Measurements from ENCODE around the gene KASH5.

KASH5 gene

DNA sequence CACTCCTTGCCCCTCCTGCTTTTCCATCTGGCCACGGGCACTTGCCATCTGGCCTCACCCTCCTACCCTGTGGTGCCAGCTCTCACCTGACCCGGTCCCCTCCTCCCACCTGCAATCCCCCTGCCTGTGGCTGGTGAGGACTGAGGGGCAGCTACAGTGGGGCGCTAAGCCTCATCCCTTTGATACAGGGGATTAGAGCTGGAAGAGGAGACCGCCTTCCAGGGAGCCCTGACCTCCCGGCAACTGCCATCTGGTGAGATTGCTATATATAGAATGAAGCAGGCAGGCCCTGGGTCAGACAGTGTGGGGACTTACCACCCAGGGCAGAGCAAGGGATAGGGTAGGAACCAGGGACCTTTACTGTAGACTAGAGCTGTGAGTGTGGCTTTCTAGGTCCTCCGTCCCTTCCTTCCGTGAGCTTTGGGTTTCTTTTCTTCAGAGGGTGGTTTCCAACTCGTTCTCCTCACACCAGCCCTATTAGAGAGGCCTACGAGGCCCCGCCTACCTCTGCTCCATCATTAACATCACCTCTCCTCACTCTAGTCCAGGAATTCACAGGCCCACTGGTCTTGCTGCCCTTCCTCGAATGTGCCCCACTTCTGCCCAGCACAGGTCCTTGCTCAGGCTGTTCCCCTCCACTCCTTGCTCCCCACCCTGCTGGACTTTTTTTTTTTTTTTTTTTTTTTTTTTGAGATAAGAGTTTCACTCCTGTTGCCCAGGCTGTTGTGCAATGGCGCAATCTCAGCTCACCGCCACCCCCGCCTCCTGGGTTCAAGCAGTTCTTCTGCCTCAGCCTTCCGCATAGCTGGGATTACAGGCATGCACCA lies 7.7 kb downstream of the KASH5 start:
- no peak overlapping the region for H3K4me3 ChIP-seq (ENCODE audit: low read depth, low read length)

DNA sequence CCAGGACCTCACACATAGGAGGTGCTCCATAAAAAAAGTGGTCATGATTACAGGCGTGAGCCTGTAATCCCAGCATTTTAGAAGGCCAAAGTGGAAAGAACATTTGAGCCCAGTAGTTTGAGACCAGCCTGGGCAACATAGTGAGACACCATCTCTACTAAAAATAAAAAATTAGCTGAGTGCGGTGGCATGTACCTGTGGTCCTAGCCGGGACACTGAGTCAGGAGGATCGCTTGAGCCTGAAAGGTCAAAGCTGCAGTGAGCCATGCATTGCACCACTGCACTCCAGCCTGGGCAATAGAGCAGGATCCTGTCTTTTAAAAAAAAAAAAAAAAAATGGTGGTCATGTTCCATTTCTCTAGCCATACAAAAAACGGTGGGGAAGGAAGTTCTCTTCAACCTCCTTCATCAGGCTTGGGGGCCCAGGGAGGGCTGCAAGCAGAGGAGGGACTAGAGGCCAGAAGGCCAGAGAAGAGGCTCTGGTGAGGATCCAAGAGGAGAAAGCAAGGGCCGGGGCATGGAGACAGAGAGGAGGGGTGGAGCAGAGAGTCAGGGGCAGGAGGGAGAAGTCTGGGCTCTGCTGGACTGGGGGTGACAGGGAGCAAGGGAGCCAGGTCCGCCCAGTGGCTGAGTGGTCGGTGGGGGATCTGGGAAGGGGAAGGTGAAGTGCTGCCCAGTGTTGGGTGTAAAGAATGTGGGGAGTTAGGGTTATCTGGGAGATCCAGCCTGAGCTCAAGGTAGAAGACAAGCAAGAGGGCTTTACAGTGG lies 8.9 kb downstream of the KASH5 start:
- H3K4me3 ChIP-seq (ENCODE audit: low read depth, low read length), result no peak overlapping the region

DNA sequence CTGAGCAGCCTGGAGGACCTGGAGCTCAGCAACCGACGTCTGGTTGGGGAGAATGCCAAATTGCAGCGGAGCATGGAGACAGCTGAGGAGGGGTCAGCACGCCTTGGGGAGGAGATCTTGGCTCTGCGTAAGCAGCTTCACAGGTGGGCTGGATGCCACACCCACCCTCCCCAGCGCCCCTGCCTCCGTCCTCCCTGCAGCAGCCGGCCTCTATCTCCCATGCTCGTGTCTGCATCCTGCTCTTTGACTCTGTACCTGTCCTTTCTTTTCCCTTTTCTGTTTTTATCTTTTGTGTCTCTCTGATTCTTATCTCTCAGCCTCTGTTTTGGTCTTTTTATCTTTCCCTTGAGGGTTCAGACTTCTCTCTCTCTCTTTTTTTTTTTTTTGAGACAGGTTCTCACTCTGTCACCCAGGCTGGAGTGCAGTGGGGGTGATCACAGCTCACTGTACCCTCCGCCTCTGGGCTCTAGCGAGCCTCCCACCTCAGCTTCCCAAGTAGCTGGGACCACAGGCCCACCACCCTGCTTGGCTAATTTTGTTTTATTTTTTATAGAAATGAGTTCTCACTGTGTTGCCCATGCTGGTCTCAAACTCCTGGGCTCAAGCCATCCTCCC lies 10.1 kb downstream of the KASH5 start:
- H3K4me3 ChIP-seq (ENCODE audit: low read depth, low read length), result no peak overlapping the region

DNA sequence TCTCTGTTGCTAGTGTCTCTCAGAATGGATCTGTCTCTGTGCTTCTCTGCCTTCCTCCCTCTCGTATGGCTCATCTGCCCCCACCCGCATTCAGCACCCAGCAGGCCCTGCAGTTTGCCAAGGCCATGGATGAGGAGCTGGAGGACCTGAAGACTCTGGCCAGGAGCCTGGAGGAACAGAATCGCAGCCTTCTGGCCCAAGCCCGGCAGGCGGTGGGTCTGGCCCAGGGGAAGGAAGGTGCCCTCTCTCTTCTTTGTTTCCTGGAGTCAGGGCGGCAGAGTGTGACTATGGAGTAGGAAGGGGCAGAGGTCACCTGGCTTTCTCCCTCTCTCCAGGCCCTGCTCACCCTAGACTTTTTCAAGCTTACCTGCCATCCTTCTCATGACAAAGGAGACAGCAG lies 10.9 kb downstream of the KASH5 start:
- H3K4me3 ChIP-seq (ENCODE audit: low read depth, low read length), result no peak overlapping the region

DNA sequence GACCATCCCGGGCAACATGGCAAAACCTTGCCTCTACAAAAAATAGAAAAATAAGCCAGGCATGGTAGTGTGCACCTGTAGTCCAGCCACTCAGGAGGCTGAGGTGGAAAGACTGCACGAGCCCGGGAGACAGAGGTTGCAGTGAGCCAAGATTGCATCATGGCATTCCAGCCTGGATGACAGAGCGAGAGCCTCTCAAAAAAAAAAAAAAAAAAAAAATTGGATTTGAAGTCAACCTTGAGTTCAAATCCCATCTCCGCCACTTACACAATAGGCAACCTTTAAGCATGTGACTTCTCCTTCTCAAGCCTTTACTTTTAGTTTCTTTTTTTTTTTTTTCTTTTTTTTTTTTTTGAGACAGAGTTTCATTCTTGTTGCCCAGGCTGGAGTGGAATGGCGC lies 12.0 kb downstream of the KASH5 start:
- H3K4me3 ChIP-seq (ENCODE audit: low read depth, low read length), result no peak overlapping the region

DNA sequence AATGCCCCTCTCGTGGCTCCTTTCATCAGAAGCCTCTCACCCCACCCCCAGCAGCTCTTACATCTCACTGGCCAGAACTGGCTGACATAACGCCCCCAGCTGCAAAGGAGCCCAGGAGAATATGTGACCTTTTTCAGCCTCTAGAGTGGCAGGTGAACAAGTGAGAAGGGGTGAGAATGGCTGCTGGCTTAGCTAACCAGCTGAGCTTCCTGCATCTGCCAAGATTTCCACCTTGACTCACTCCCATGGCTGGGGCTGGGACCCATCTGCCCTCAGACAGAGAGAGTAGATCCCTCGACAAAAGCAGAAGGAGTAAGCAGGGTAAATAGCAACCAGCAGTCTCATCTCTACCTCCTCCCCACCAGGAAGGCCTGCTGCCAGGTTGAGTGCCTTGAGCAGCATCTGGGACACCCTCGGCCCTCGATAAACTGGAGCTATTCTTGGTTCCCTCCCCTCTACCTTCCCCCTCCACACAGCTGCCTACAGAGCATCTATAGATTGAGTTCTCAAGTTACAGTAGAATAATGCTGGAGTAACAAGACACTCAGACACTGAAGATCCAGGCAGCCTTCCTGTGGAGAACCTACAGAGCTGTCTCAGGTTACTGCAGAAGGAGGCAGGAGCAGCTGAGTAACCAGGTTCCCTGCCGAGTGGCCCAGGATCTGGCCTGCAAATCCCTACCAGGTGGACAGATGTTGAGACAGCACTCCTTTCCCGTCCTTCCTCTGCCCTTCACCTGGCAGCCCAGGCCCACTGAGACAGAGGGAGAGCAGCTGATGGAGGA lies 15.5 kb downstream of the KASH5 start:
- no peak overlapping the region for H3K4me3 ChIP-seq (ENCODE audit: low read depth, low read length)

DNA sequence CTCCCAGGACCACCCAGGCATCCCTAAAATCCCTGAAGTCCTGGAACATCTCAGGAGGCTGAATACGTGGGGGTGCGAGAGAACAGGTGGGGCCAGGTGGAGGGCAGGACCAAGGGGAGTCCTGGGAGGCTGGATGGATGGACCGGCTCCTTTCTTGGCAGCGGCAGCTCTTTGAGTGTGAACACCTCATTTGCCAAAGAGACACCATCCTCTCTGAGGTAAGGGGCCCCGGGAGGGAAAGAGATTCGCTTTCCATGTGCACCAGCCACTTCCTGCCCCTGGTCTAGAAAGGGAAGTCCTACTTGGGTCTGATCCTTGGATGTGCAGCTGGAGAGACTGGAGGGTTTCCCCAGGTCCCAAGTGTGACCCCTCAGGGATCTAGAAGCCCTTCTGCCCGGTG lies 19.0 kb downstream of the KASH5 start:
- H3K4me3 ChIP-seq (ENCODE audit: low read depth, low read length), result no peak overlapping the region

DNA sequence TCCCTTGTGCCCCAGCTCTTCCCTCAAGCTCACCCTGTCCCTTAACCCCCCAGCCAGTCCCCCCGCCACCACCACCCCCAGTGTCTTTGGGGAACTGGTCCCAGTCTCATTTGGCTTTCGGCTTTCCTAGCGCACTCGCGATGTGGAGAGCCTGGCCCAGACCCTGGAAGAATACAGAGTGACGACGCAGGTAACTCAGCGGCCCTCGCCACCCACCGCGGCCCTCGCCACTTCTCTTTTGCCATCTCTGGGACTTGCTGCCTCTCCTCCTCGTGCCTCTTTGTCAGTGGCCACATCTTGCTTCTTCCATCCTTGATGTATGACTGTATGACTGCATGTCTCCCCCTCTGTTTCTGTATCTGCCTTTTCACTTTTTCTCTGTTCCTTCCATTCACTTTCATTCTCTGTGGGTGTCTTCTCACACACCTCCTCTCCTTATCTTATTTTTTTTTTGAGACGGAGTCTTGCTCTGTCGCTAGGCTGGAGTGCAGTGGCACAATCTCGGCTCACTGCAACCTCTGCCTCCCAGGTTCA lies 19.5 kb downstream of the KASH5 start:
- no peak overlapping the region for H3K4me3 ChIP-seq (ENCODE audit: low read depth, low read length)

DNA sequence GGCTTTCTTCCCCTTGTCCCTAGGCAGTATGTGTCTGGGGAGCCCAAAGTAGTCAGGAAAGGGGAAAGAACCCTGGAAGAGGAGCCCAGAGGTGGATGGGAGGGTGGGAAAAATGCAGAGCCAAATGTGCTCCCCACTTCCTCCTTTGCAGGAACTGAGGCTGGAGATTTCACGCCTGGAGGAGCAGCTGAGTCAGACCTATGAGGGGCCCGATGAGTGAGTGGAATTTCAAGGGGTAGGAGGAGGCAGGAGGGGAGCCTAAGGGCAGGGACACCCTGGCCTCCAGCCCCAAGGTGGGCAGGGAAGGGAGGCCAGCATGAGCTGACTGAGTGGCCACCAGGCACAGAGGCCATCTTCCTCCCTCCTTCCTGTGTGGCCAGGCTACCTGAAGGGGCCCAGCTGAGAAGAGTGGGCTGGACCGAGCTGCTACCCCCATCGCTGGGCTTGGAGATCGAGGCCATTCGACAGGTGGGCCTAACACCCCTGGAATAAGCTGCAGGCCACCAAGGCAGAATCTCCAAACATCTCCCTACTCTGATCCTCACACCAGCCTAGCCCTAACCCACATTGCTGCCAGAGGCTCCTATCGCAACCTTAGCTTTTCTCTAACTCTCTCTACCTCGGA lies 20.9 kb downstream of the KASH5 start:
- H3K4me3 ChIP-seq (ENCODE audit: low read depth, low read length), result no peak overlapping the region

DNA sequence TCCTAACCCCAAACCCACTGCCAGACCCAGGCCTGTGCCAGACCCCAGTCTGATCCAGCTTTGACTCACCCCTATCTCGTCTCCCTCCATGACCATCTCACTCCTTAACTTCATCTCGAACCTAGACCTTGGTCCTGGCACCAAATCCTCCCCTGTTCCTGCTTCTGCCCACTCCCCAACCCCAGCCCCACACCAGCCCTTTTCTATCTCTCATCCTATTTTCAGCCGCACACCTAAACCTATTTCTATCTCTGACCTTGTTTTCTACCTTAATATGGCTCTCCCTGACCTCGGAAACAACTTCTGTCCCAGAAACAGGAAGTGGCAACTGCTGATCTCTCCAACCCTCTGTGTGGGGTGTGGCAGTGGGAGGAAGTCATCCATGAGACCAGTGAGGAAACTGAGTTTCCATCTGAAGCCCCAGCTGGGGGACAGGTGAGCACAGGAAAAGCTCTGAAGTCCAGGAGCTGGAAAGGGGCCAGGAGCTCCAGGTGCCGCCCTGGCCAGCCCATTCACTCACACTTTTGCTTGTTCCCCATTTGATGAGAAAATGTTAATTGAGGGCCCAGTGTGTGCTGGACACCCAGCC lies 21.5 kb downstream of the KASH5 start:
- H3K4me3 ChIP-seq (ENCODE audit: low read depth, low read length), result no peak overlapping the region

DNA sequence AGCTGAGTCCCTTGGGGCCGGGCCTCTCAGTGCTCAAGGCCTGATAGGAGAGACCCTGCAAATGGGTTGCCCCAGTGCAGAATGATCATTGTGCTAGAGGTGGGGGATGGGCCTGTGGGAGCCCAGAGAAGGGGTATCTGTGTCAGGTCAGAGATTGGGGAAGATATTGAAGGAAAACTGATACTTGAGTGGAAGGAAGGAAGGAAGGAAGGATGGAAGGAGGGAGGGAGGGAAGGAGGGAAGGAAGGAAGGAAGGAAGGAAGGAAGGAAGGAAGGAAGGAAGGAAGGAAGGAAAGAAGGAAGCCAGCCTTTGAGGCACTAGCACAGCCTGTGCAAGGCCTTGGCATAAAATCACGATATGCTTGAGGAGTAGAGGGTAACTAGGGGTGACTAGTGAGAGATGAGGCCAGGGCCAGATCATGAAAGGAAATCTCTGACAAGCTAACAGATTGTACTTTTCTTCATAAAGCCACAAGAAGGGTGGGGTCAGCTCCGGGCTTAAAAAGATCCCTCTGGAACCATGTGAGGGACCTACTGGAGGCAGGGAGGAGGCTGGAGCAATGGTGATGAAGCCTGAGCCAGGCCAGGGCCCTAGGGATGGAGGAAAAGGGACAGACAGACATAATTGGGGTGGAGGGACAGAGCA lies 23.8 kb downstream of the KASH5 start:
- H3K4me3 ChIP-seq (ENCODE audit: low read depth, low read length), result no peak overlapping the region

DNA sequence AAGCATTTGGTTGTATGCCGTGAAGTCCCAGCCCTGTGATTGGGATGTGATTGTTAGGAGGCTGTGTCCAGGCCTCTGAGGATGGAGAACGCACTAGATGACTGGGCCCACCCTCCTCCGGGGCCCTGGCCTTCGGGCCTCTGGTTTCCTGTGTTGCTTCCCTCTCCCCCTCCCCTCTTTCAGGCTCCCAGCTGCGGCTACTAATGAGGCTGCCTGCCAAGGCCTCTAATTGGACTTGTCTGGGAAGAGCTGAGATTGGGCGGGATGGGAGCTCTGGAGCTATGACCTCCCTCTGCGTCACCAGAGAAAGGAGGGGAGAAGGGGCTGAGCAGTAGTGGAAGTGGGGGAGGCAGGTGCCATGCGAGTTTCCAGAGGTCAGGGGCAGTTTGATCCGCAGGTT lies 25.3 kb downstream of the KASH5 start:
- H3K4me3 ChIP-seq (ENCODE audit: low read depth, low read length), result no peak overlapping the region

DNA sequence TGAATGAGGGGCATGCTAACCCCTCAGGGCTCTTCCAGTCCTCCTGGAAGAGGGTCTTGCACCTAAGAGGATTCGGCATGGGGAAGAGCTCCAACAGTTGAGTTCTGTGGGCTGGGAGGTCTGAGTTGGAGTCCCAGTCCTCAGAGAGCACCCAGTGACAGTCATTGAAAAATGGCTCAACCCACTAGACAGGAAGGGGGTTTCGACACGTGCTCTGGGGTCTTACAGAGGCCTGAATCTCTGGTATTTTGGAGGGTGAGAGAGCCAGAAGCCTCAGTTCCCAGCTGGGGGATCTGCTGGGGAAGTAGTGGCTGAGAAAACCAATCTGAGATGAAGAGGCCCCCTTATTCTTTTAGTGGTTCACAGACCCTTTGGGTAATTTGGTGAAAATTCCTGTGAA lies 26.2 kb downstream of the KASH5 start:
- no peak overlapping the region for H3K4me3 ChIP-seq (ENCODE audit: low read depth, low read length)

DNA sequence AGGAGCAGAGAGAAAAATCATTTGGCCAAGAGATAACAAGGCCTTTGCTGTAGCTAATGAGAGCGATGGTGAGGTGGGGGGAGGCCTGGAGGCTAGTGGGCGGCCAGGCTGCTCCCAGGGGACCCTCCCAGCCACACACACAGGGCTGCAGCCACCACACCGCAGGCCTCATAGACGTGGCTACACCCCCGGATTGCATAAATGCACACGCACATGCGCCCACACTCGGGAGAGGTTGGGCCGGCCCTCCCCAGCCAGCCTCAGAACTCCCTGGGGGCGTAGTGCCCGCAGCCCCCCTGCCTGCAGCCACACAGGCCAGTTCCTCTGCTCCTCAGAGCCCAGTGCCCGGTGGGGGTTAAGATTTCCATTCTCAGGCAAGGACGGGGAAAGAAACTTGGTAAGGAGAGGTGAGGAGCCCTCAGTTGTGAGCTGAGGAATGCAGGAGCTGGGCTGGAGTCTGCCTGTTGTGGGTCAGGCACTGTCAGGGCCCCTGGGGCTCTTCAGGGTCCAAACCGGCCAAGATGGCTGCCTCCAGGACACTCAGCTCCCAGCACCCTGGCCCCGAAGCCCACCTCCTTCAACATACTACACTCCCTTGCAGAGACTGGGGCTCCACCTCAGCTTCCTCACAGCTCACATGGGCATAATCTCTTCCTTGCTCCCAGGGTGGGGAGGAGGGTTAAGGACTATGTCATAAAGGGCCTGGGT lies 27.2 kb downstream of the KASH5 start:
- H3K4me3 ChIP-seq (ENCODE audit: low read depth, low read length), result no peak overlapping the region

DNA sequence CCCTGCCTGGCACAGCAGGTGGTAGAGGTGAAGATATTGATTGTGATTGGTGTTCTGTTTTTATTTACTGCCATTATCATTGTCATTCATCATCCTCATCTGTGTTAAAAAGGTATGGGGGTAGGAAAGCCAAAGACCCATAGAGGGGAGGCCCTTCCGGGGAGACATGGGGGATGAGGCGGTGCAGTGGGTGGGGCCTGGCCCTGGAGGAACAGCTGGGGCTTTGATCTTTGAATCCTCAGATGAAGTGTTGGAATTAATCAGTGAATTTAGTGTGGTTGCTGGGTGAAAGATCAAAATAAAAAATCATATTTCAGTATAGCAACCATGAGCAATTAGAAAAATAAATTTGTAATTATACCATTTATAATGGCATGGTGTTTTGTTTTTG lies 27.8 kb downstream of the KASH5 start:
- H3K4me3 ChIP-seq (ENCODE audit: low read depth, low read length), result no peak overlapping the region

DNA sequence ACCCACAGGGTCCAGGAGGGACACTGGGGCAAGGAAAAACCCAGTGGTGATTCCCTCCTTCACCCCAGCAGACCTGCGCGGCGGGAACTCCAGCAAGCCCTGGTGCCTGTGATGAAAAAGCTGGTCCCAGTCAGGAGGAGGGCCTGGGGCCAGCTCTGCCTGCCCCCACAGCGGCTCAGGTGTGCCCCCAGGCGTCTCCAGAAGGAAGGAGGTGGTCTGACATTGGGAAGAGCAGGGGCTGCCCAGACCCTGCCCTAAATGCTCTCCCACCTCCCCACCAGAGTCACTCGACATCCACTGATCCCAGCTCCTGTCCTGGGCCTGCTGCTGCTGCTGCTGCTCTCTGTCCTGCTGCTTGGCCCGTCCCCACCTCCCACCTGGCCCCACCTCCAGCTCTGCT lies 29.0 kb downstream of the KASH5 start:
- H3K4me3 ChIP-seq (ENCODE audit: low read depth, low read length), result no peak overlapping the region

DNA sequence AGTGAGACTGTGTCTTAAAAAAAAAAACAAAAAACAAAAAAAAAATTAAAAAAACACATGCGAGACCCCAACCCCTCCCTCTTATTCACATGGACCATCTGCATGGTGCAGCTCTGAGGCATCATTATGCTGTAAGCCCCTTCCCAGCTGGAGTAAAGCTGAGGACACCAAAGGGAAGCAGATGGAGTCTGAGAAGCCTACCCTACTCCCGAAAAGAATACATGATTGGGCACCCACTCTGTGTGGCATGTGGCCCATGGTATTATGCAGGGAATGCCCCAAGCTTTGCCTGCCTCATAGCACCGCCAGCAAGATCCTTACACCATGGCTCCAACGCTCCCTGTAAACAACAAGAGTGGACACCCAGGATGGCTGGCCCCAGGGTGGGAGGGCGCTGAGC lies 30.5 kb downstream of the KASH5 start:
- H3K4me3 ChIP-seq (ENCODE audit: low read depth, low read length), result no peak overlapping the region

DNA sequence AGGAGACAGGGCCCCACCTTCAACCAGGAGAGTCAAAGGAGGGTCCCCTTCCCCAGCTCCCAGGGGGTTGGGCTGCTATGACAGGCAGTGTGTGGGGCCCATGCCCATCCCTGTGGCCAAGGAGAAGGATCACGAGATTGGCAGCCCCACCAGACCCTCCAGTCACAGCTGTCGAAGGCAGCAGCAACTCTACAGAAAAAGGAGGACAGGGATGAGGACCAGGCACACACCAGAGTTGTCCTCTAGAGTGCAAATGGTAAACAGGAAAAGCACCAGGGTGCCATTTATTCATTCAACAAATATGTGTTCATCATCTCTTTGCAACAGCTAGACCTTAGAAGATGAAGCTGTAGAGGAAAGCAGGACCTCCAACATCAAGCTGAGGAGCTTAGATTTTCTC lies 31.1 kb downstream of the KASH5 start:
- no peak overlapping the region for H3K4me3 ChIP-seq (ENCODE audit: low read depth, low read length)

DNA sequence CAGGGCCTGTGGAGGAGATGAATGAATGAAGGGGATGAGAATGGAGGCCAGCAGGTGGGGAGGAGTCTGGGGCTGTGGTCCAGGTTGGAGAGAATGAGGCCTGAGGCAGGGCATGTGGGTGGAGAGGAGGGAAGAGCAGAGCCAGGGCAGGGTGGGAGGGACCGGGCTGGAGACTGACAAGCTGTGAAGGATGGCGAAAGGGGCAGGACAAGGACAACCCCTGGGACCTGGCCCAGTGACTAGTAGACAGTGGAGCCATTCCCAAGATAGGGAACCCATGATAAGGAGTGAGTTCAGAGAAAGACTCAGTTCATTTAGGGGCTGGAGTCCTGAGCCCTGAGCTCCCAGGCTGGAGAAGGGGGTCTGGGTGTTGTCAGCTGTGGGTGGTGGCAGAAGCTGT lies 32.2 kb downstream of the KASH5 start:
- no peak overlapping the region for H3K4me3 ChIP-seq (ENCODE audit: low read depth, low read length)
